Right renal cortex interstitium (tissue), 3 donors: ENCODE data around the gene VPS41. TPM values are rescaled to one million over a fixed set of nuclear protein-coding genes. Genes with fewer than 3 reads are reported as not detected.

ENCODE experiments used
- DNase-seq, 3 donors: peaks; one replicate each; pipeline ENCODE4 v3.0.0-alpha.2; 2013; ENCODE audit warnings: low read depth in 3 of 3, low spot score in 2 of 3
- polyA plus RNA-seq, 3 donors: library from polyadenylated mRNA; unstranded; fragments of 120-200 nt; gene quantifications; one replicate each; pipeline ENCODE4 v1.2.1, GENCODE V29; 2013; ENCODE audit not compliant: insufficient read length in 3 of 3

The VPS41 gene
- polyA plus RNA-seq, 3 donors = 79.0 to 86.2 (median 85.8) TPM

DNA sequence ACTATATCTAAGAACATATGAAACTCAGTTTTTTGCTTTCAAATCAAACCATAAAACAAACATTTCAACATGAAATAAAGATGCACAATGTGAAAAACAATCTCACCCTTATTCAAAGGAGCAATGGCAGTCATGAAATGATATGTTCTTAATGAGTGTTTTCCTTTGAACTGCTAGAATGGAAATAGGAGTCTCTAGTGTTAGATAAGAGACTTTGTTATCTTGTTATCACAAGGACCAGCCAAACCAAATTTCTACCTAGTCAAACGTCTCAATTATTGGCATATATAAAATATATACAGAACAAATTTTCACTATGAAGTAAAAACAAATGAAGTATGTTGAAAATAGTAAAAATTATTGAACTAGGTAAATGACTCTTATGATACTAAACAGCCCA lies 1.2 kb downstream of the VPS41 start:
- DNase-seq = no peak

DNA sequence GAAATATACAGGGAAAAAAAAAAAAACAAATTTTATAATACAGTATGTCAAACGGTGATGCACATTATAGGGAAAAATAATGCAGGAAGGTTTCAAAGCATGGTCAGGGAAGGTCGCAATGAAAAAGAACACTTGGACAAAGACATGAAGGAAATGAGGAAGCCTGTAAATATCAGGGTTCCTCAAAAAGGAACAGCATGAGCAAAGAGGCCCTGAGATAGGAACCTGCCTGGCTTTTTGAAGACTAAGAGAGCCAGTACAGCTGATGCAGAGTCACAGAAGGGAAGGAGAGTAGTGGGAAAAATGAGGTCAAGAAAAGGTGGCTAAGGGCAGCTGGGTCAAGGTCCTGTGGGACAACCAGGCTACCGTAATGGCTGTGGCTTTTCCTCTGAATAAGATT lies 1.9 kb downstream of the VPS41 start:
- no peak for DNase-seq

DNA sequence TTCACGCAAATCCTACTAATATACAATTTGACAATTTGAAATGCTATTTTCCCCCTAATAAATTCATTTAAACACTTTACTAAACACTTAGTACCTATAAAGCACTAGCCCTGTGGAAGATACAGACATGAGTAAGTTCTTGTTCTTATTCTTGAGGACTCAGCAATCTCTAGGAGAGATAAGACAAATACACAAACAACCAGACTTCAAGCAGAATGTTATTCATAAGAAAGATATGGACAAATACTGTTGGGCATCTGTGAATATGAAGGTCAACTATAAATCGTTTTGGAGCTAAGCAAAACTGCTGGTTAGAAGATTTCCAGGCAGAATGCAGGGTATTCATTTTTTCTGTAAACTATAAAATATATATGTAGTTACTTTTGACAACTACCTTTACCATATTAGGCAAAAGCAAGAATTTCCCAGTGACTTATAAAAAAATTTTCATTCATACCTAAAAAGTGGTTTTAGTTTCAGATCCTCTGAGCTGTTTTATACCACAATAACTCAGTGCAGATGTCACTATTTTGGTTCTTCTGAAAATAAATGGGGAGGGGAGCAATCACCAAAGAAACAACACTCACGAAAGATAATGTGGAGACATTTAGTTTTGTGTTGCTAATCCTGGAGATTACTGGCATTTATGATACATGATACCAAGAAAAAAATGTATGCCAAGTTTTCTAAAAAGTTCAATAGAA lies 3.8 kb downstream of the VPS41 start:
- no peak for DNase-seq

DNA sequence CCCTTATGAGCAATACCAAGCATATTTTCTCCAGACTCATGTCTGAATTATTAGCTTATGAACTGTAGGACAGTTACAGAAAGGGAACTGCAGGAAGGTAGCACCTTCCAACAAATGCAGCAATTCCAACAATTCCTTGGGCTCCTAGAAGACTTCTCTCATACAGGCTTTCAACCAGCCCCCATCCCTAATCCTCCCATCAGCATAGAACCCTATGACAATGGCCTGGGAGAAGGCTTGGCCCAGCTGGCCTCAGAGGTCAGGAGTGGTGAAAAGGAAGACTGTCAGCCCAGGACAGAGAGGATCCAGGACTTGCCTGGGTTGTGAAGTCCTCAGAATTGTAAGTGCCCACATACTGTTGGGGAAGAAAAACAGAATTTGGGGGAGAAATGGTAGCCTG lies 5.9 kb downstream of the VPS41 start:
- no peak for DNase-seq

DNA sequence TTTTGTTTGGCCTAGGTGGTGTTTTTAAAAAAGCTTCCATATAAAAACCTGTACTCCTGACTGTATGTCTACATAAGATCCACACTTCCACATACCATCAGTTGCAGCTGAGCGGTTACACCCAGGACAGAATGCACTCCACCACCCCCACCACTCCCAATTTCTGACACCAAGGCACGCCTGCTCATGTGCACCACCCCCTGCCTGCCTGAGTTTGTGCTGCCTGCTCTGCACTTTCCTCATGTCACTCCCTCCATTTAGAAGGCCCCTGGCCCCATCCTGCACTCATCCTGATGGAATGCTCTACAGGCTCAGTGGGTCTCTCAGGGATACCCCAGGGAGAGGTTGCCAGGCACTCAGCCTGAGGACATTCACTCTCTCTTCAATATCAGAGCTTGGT lies 6.5 kb downstream of the VPS41 start:
- no peak for DNase-seq

DNA sequence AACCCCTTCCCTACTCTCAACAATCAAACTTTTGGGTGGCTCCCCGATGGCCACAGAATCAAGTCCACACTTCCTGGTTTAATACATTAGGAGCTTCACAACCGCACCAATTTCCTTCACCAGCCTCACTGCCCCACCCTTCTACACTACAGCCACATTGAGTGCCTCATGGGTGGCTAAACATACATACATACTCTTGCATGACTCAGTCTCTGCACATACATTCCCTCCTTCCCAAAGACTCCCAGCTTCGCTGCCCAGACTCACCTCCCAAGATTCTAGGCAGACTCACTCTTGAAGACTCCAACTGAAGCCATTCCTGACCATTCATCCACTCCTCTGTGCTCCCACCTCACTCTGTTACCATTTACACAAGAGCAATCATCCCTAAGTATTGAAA lies 15.9 kb downstream of the VPS41 start:
- no peak for DNase-seq

DNA sequence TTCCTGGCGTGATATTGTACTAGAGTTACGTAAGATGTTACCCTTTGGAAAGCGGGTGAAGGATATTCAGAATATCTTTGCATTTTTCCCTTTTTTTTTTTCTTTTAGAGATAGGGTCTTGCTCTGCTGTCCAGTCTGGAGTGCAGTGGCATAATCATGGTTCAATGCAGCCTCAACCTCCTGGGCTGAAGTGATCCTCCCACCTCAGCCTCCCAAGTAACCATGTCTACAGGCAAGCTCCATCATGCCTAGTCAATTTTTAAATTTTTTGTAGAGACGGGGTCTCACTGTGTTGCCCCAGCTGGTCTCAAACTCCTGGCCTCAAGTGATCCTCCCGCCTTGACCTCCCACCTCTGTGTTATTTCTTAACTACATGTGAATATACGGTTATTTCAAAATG lies 18.4 kb downstream of the VPS41 start:
- no peak for DNase-seq

DNA sequence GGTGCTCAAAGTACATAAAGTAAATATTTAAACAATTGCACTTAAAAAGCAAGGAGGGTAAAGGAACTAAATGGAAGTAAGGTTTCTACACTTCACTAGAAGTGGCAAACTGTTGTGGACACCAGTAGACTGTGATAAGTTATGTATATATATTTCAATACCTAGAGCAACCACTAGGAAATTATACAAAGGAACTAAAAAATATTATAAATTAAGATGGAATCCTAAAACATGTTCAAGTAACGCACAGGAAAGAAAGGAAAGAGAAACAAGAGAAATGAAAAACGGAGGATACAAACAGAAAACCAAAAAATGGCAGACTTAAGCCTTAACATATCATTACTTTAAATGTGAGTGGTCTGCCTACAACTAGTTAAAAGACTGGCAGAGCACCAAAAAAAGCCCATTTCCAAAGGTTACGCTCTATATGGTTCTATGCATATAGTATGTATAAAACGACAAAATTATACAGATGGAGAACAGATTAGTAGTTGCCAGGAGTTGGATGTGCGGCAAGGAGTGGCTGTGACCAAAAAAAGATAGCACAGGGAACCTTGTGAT lies 19.0 kb downstream of the VPS41 start:
- DNase-seq = no peak

DNA sequence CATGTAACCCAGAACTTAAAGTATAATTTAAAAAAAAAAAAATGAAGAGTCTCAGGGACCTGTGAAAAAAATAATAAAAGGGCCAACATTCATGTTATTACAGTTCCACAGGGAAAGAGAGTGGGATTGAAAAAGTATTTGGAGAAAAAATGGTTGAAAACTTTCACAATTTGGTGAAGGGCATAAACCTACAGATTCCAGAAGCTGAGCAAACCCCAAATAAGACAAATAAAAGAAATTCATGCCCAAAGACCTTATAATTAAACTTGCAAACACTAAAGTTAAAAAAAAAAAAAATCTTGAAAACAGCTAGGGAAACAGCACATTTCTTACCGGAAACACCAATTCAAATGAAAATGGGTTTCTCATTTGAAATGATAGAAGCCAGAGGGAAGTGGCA lies 19.9 kb downstream of the VPS41 start:
- DNase-seq = no peak

DNA sequence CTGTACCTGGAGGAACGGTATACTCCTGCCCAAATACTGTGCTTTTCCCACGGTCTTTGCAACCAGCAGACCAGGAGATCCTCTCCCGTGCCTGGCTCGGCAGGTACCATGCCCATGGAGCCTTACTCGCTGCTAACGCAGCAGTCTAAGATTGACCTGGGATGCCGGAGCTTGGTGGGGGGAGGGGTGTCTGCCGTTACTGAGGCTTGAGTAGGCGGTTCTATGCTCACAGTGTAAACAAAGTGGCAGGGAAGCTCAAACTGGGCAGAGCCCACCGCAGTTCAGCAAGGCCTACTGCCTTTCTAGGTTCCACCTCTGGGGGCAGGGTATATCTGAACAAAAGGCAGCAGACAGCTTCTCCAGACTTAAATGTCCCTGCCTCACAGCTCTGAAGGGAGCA lies 22.7 kb downstream of the VPS41 start:
- DNase-seq = no peak

DNA sequence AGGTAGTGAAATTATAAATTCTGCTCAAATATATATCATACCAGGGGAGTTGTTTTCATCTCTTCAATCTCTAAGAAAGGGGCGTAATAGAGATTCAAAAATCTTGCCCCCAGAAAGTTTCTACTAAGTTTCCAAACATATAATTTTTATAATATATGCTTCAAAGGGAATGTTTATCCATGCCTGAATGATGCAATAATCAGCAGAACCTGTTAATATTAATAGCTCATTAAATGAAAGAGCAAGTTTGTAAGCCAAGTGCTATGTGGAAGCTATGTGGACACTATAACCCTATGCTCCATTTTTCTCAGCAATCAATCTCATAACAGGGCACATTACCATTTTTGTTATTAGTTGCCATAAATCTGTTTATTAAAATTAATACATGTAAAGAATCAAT lies 25.3 kb downstream of the VPS41 start:
- DNase-seq = no peak

DNA sequence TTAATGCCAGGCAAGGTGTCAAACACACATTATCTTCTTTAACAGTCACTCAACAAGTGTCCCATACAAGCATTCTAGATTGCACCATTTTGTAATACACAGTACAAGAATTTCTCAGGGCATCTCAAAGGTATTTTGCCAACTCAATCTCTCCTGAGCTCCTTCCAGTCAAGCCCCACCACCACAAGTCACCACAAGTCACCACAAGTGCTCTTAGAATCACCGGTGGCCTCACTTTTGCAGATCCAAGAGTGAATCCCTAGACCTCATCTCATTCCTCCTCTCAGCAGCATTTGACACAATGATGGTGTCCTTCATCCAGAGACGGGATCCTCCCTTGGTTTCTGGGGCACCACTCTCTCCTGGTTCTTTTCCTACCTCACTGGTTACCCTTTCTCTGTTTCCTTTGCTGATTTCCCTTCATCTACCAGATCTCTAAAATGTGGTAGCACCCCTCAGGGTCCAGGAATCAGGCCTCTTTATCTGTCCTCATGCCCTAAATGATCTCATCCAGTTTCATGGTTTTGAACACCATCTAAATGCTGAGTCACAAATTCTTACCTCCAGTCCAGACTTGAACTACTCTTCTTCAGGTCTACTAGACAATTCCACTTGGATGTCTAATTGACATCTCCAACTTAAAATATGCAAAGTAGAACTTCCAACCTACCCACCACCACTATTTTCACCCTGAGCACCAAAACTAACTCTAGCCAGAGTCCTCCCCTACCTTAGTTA lies 26.9 kb downstream of the VPS41 start:
- no peak for DNase-seq

DNA sequence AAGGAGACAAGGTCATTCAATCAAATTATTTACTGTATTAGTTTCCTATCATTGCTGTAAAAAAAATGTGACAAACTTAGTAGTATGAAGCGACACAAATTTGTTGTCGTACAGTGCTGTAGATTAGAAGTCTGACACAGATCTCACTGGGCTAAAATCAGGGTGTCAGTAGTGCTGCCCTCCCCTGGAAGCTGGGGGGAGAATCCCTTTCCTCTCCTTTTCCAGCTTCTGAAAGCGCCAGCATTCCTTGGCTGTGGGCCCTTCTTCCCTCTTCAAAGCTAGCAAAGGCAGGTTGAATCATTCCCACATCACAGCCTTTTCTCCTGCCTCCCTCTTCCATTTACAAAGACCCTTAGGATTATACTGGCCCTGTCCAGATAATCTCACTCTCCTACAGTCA lies 28.0 kb downstream of the VPS41 start:
- DNase-seq = no peak

DNA sequence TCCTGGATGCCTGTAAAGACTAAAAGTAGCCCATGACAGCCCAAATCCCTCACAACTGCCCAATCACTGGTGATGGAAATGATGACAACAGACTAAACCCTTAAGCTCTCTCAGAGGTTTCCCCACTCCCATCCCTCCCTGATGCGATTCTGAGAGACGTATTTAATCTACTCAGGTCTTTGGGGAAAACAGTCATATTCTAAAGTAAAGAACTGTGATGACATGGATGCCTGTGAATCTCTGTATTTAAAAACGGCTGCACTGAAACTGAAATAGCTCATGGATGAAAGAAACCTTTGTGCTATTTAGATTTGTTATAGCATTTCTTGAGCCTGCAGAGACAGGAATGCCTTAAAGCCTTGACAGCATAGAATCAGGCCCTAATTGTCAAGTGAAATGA lies 28.5 kb downstream of the VPS41 start:
- no peak for DNase-seq

DNA sequence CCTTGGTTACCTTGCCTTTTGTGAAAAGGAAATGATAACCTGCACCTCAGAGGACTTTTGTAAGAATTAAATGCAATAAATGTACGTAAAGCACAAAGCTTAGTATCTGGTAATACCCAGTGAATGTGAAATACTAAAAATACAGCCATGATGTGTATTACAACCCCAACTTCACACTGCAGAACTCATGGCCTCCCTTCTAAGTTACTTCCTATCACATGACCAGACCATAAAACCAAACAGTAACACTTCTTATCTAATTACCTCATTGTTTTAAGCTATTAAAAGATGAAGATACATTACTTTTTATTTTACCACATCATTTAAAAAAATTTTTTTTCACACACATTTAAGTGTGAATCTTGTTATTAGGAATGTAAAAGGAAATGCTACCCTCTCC lies 29.0 kb downstream of the VPS41 start:
- no peak for DNase-seq

DNA sequence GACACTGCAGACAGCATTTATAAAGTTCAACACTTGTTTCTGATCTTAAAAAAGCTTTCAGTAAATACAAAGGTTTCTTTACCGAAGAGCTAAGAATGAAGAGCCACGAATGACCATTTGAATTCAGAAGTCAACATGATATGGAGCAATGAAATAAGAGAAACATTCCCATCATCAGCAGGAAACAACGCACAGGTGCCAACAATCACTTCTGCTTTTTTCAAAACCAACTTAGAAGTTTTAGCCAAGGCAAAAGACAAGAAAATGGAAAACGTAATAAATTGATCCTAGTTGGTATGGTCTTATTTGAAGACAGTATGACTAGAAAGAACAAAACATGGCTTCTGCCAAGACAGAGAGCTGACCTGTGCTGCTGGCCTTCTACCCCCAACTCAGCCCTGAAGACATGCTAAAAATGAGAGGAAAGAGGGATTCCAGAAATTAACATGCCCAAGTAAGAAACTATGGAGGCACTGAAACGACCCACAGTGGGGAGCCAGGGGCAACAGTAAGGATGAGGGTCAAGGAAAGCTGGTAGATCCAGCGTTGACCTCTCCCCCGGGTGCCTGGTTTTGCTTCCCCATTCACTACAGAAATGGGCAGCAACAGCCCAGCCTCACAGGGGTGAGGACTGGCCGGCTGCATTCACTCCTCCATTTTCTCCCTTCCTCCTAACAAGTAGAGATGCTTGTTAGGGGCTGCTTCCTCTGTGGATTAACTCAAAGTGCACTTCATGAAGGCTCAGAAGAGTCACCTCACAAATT lies 30.1 kb downstream of the VPS41 start:
- no peak for DNase-seq

DNA sequence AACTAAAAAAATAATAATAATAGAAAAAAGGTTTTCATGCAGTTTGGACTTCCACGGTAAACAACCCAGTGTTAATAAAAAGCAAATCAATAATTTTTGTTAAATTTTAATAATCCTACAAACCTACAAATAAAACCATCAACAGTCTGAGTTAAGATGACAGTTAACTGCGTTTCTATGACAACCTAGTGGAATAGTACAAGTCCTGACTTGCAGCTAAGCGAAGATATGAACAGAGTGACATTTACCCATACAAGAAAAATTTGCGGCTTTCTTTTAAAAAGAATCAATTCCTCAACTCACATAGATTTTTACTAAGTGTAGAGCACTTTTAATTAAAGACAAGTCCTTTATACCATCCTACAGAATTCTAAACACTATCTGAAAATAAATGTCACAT lies 35.6 kb downstream of the VPS41 start:
- DNase-seq = no peak

DNA sequence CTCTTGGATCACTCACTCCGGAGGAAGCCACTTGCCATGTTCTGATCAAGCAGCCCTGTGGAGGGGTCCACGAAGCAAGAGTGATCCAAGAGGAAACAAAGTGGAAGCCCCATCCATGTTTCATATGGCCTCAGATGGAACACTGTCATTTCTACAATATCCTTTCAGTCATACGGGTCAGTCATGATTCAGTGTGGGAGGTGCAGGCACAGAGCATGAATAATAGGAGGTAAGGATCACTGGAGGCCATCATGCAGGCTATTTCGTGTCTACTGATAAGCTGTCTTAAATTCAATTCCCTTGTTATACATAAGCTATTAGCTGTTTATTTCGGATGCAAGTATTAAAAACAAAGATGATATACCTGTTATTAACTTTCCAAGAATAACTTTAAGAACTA lies 36.8 kb downstream of the VPS41 start:
- DNase-seq = no peak

DNA sequence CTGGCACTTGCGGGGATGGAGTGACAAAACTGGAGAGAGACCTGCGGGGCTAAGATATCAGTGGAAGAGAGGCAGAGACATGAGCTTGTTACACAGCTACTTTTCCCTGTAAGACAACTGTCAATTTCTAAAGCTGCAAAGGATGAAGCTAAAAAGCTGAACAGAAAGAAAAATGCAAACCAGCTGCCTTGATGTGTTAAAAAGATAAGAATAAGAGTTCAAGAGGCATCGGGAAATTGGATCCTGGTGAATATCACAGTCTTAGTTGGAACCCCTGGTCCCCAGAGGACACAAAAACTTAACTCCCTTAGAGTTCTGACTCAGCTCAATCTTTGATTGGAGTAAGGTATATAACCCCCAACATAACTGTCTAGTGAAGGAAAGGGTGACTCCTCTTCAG lies 38.8 kb downstream of the VPS41 start:
- DNase-seq = no peak

DNA sequence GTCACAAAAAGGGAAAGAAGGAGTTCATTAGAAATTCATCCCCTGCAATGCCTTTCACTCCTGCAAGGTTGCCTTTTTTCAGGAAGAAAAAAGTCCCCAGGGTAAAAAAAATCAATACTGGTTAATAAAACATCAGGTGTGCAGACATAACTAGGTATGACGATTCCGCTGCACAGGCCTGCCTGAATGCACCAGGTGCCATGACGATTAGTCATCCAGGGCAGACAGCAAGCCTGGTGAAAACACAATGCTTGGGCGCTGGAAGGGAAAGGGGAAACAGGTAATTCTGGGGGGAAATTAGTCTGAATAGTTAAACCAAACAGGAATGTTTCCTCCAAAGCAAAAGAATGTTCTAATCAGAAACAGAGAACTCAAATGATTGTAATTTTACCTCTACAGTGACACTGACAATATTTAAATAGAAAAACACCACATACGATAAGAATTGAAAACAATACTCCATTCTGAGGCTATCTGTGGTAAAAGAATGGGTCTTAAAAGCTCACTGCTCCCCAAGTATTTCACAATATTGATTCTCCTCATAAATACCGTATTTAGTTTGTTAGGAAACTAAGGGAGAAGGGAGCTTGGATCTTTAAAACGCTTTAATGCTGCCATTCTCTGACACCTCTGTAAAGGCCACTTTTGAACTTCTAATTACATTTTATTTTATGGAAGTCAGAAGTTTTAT lies 45.2 kb downstream of the VPS41 start:
- peak in 1 of 3 donors; percentile 3 for DNase-seq

DNA sequence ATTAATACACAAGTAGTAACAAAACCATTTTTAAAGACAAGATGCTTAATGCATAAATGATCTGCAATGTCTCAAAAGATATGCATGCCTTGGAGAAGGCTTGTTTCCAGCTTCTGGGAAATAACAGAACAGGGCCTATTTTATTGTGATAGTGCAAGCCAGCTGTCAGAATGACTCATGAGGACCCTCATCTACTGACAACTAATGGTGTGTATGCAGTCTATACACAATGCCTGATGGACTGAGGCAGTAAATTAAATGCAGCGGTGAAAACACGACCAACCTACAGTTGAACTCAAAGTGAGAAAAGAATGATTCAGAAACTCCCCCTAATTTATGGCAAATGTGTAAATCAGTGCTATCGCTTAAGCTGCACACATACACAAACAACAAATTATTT lies 46.3 kb downstream of the VPS41 start:
- no peak for DNase-seq
